GM23248 (cell line): ENCODE measurements around the gene LHB.

ENCODE experiments used
- EZH2 ChIP-seq: fragments of 200-600 bp; sonication (generic); IDR thresholded peaks from 2 replicates; pipeline ENCODE4 v1.6.1; 2018; ENCODE audit warnings: antibody characterized with exemption, mild to moderate bottlenecking; ENCODE audit not compliant: insufficient read depth, poor library complexity, severe bottlenecking
- EZH2phosphoT487 ChIP-seq: fragments of 200-600 bp; sonication (generic); IDR thresholded peaks from 2 replicates; pipeline ENCODE4 v1.6.1; 2018; ENCODE audit warnings: antibody characterized with exemption, moderate library complexity, mild to moderate bottlenecking, low read depth; ENCODE audit not compliant: insufficient read depth

GRCh38 chr19:48967346-48968178 is 49.3 kb downstream of the LHB start:
- TF ChIP-seq EZH2phosphoT487 (no peak), EZH2 (no peak)
